HG03439 (cell line): ENCODE measurements around the gene CEP350.

Experiments used
- ATAC-seq: cut with Tn5 transposase; IDR thresholded peaks from one replicate; pipeline ENCODE4 v1.9.1; 2021; ENCODE audit warnings: mild to moderate bottlenecking, moderate library complexity; ENCODE audit not compliant: unreplicated experiment

CEP350 gene

DNA sequence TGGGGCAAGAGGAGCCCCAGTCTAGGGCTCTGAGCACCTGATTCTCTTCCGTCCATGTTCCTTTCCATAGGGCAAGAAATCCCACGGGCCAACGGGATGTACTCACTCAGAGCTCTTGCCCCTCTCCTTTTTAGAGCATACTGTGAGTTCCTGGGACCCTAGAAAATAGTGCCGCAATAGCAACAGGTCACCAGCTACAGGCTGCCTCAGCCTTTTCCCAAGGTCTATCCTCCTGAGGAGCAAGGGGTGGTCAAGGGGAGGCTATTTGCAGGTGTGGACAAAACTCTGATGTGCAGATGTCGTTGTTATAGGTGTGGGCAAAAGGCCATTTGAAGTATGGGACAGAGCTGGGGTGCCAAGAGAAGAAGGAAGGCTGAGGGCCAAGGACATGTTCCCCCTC, 198.4 kb downstream of the CEP350 start:
- no peak for ATAC-seq

DNA sequence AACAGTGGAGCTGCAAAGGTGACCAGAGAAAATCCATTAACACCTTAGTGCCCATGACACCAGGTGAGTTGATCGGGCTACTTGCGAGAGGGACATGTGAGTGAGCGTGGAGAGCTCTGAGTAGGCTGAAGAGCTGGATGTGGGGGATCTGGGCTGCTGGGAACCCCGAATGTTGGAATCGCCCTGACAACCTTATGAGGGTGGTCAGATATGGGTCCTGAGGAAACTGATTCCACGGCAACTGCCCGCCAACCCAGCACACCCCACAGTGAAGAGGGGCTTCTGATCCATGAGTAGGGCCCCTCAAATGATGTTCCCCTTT, 199.4 kb downstream of the CEP350 start:
- no peak for ATAC-seq

DNA sequence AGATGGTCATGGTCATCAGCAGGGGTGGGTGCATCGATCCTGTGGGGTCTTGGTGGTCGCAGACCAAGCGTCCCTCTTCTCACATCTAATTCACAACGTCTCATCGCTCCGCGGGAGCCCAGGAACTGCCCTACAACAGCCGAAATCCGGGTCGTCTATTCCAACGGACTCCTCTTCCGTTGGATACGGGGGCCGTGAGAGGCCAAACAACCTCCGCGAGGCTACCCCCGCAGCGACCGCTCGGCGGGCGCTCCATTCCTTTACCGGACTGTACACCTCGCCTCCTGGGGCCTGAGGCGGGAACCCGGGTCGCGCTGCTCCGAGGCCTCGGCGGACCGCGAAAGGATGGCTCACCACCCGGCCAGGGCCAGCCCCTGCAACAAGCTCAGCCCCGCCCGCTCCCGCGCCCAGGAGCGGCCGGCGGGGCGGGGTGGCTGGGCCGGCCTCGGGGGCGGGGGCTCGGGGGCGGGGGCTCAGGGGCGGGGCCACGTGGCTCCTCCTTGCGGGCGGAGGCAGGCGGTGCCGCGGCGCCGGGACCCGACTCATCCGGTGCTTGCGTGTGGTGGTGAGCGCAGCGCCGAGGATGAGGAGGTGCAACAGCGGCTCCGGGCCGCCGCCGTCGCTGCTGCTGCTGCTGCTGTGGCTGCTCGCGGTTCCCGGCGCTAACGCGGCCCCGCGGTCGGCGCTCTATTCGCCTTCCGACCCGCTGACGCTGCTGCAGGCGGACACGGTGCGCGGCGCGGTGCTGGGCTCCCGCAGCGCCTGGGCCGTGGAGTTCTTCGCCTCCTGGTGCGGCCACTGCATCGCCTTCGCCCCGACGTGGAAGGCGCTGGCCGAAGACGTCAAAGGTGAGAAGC, 199.9 kb downstream of the CEP350 start, which contains the start of gene QSOX1:
TSS of gene QSOX1 (plus strand) at position 545 of the 857 bp plus-strand sequence. CDS start at position 584, 39 bp downstream.
- ATAC-seq, result peak; percentile 93

DNA sequence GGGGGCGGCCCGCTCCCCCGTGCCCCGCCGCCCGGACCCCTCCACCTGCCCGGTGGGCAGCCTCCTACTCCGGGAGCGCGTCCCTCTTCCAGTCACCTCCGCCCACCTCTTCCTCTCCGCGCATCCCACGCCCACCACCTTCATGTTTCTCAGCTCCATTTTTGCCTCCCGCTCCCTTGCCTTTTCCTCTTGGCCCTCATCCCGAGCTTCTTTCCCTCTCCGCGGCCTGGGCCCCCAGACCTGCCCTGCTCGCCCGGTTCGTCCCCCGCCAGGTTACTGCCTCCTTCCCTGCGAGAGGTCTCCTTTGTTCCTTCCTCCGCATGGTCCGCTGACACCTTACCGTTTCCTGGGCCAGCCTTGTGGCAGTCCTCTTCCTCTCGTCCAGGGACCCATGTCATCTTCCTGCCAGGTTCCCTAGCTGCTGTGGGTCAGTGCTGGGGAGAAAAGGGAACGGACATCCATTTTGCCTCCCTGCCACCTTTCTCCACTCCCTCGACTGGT, 200.6 kb downstream of the CEP350 start:
- no peak for ATAC-seq

DNA sequence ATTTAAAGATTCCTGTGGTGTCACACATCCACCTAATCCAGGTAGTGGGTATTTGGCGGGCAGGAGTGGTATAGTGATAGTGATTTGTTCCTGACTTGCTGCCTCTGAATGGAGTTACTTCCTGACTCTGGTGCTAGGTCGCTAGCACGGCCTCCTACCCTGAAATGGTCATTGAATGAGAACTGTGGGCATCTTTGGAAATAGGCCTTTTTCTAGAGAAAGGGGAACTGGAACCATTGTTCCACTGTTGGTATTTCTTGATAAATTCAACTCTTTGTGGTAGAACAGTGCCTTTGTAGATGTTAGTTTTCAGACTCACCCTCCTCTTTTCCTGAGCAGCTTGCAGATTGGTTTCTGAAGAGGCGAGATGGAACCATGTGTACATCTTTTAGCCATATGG, 201.6 kb downstream of the CEP350 start:
- no peak for ATAC-seq

DNA sequence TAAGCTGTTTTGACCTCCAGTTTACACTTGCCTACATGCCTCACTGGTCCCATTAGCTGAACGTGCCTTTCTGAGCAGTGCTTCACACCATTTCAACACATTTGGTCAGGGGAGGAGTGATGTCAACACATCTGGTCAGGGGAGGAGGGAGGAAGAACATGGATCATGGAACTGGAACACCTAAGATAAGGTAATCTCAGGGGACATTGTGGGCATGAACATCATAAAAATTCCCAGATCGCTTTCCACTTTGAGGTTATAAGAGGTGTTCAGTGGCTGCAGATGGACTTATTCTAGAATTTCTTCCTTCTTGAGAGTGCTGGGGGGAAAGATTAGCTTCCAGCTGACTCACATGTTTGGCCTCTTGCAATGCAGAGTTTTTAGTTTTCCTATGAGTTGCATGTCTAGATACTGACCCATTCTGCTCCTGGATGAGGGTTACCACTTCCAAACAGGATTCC, 202.1 kb downstream of the CEP350 start:
- ATAC-seq, result no peak

DNA sequence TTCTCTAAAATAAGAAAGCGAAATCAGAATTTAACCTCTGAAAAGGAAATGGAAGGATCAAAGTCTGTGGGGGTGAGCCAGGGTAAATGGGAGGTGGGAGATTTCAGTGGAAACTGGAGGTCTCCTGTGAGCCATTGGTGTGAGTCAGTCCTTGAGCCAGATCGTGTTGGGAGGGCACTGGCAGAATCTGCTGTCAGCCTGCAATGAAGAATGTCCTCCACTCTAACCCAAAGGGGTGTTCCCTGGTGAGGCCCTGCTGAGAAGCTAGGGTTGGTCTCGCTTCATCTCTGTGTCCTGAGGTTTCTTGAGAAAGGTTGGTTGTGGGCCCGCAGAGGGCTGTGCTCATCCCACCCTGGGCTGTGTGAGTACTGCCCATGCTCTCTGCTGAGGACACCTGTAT, 202.5 kb downstream of the CEP350 start:
- no peak for ATAC-seq

DNA sequence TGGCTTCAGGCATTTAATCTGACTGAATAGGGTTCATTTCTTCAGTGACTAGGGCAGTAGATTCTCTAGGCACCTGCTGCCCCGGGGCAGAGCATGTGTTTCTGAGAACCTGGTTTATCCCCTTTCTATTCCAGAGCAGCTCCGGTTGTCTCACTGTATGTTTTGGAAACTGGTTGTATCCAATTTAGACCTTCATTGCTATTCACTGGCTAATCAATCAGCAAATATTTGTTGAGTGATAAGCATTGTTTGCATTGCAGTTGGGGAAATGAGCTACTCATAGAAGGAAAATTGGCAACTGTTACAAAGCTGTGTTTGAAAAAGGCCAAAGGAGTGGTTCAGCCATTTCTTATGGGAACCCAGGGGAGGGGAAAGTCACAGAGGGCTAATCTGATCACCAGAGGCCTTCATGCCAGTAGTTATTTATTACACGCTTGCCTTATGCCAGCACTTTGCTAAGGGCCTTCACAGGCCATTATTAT, 203.0 kb downstream of the CEP350 start:
- ATAC-seq, result no peak

DNA sequence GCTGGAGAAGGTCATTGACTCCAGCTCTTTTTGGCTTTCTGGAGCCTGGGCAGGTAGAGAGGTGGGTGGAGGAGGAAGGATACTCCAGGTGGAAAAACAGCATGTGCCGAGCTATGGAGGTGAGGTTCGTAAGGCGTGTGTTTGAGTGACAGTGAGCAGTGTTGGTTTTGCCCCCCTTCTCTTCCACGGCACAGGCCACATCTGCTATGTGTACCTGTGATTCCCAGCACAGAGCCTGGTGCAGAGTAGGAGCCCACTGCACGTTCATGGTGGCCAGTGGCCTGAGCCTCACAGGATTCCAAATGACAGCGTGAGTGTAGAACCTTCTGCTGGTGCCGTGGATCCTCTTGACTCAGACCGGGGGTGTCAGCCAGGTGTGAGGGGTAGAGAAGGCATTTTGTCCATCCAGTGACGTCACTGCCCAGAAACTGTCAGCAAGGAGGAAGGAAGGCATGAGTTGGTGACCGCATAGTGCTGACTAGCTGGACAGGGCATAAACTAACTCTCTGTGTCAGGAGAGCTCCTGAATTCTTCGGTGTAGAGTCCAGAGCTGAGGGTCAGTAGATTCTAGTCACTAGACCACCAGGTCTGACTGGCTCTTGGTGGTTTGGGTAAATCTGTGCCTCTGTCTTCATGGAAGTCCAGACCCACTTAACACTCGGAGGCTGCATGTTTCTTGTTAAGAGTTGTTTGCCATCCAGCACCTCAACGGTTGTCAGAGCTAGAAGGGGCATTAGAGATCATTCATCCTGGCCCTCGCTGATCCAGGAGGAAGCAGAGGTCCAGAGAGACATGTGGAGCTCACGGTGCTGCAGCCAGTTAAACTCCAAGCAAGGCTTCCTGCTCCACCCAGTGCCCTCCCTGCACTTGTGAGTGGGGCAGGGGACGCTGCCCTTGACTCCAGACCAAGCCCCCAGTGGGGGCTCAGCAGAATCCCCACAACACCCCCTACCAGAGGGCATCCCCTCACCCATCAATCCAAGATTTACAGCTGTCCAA, 203.8 kb downstream of the CEP350 start:
- ATAC-seq, result no peak

DNA sequence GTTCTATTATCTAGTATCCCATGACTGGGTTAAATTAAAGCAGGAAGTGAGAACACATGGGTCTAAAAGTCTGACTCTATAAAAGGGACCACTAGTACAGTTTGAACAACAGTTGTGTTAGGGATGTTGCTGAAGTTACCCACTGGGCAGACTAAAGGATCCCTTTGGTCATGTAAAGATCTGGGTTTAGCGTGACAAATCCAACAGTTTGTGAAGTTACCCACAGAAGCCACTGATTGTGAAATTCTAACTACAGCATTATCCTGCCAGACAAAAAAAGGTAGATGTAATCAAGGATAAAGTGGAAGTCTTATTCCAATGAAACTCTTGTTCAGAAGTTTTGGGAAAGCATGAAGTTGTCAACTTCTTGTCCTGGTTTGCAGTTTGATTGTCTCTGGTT, 205.7 kb downstream of the CEP350 start:
- ATAC-seq, result no peak

DNA sequence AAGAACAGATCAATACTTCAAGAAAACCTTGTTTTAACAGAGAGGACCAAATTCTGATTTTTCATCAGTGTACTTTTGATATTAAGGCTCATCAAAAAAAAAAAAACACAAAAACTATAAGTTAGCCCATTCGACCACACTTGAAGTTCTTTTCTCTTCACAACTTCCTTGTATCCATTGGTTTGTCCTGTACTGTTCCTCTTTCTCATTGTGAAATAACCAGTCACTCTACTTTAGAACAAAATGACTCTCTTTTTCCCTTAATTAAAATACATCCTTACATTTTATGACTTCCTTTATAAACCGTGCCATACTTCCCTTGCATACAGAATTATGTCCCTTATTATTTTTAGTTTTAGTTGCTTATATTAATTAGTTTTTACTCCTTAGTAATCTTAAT, 208.4 kb downstream of the CEP350 start:
- no peak for ATAC-seq
